Loucy (cell line): ENCODE results near the gene RALGPS2.
"Not testable (repeated sequence)": the region's sequence is repeated elsewhere in the genome, so short reads cannot be mapped to it uniquely, and the experiment has no call there.

Experiments used
- H2AFZ ChIP-seq: fragments of 200-600 bp; sonication (generic); 2 replicates; pipeline ENCODE4 v1.6.0; 2016; ENCODE audit warnings: antibody characterized with exemption, mild to moderate bottlenecking, low read length, moderate library complexity
- H3F3A ChIP-seq: fragments of 200-600 bp; 2 replicates; pipeline ENCODE4 v1.6.0; 2016; ENCODE audit warnings: antibody characterized with exemption, low read depth, mild to moderate bottlenecking
- H3K27me3 ChIP-seq: fragments of 200-600 bp; sonication (generic); 2 replicates; pipeline ENCODE4 v1.6.1; 2014; ENCODE audit warnings: low read length, mild to moderate bottlenecking; ENCODE audit not compliant: insufficient read depth, poor library complexity, severe bottlenecking
- H3K36me3 ChIP-seq: fragments of 200-600 bp; sonication (generic); 2 replicates; pipeline ENCODE4 v1.6.1; 2016; ENCODE audit warnings: low read length; ENCODE audit not compliant: insufficient read depth
- H3K4me1 ChIP-seq: fragments of 200-600 bp; sonication (generic); 2 replicates; pipeline ENCODE4 v1.5.1; 2014; ENCODE audit warnings: low read length, mild to moderate bottlenecking; ENCODE audit not compliant: insufficient read depth, poor library complexity, severe bottlenecking
- H3K4me2 ChIP-seq: fragments of 200-600 bp; sonication (generic); 2 replicates; pipeline ENCODE4 v1.6.0; 2014; ENCODE audit warnings: antibody characterized with exemption, low read length, low read depth, mild to moderate bottlenecking; ENCODE audit not compliant: poor library complexity, severe bottlenecking
- H3K4me3 ChIP-seq: fragments of 200-600 bp; sonication (generic); 2 replicates; pipeline ENCODE4 v1.5.1; 2014; ENCODE audit warnings: low read length, mild to moderate bottlenecking, mixed read lengths; ENCODE audit not compliant: poor library complexity, severe bottlenecking
- H3K79me2 ChIP-seq: fragments of 200-600 bp; sonication (generic); 2 replicates; pipeline ENCODE4 v1.6.1; 2014; ENCODE audit warnings: low read length; ENCODE audit not compliant: insufficient read depth
- H3K9ac ChIP-seq: fragments of 200-600 bp; sonication (generic); 2 replicates; pipeline ENCODE4 v1.6.0; 2014; ENCODE audit warnings: mild to moderate bottlenecking, low read depth, low read length, moderate library complexity; ENCODE audit not compliant: poor library complexity, severe bottlenecking
- H3K9me2 ChIP-seq: fragments of 200-600 bp; sonication (generic); replicated peaks from 2 replicates; pipeline ENCODE4 v1.6.1; 2016; ENCODE audit warnings: low read depth, low read length, mixed read lengths
- H3K9me3 ChIP-seq: fragments of 200-600 bp; sonication (generic); 2 replicates; pipeline ENCODE4 v1.6.1; 2014; ENCODE audit warnings: mild to moderate bottlenecking, antibody characterized with exemption, low read length, low read depth; ENCODE audit not compliant: insufficient read depth
- H4K20me1 ChIP-seq: fragments of 200-600 bp; sonication (generic); 2 replicates; pipeline ENCODE4 v1.6.0; 2014; ENCODE audit warnings: antibody characterized with exemption, low read length, mild to moderate bottlenecking; ENCODE audit not compliant: insufficient read depth, poor library complexity, severe bottlenecking
- EZH2phosphoT487 ChIP-seq: fragments of 200-600 bp; IDR thresholded peaks from 2 replicates; pipeline ENCODE4 v1.6.1; 2018; ENCODE audit warnings: antibody characterized with exemption, mild to moderate bottlenecking, moderate library complexity, borderline replicate concordance
- TF ChIP-seq, protein P1 (sequence below): fragments of 200-600 bp; sonication (generic); conservative IDR thresholded peaks from 2 replicates; pipeline ENCODE4 v1.5.1; 2014; ENCODE audit warnings: mild to moderate bottlenecking, antibody characterized with exemption, low read length

The RALGPS2 gene

GRCh38 chr1:178745260-178745659 lies 20.2 kb downstream of the RALGPS2 start:
- no peaks in the 10 kb centered on the region for H3K9me2 ChIP-seq
- H3K79me2 ChIP-seq = no peaks in the 10 kb centered on the region
- no peaks in the 10 kb centered on the region for H4K20me1 ChIP-seq
- H3K36me3 ChIP-seq = no peaks in the 10 kb centered on the region
- no peaks in the 10 kb centered on the region for H3F3A ChIP-seq
- no peak for TF ChIP-seq EZH2phosphoT487
- TF ChIP-seq, protein P1, sequence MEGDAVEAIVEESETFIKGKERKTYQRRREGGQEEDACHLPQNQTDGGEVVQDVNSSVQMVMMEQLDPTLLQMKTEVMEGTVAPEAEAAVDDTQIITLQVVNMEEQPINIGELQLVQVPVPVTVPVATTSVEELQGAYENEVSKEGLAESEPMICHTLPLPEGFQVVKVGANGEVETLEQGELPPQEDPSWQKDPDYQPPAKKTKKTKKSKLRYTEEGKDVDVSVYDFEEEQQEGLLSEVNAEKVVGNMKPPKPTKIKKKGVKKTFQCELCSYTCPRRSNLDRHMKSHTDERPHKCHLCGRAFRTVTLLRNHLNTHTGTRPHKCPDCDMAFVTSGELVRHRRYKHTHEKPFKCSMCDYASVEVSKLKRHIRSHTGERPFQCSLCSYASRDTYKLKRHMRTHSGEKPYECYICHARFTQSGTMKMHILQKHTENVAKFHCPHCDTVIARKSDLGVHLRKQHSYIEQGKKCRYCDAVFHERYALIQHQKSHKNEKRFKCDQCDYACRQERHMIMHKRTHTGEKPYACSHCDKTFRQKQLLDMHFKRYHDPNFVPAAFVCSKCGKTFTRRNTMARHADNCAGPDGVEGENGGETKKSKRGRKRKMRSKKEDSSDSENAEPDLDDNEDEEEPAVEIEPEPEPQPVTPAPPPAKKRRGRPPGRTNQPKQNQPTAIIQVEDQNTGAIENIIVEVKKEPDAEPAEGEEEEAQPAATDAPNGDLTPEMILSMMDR = no peak
- H3K9ac ChIP-seq = no peak overlapping the region
- no peak overlapping the region for H3K4me3 ChIP-seq
- no peaks in the 10 kb centered on the region for H3K4me1 ChIP-seq
- no peaks in the 10 kb centered on the region for H3K27me3 ChIP-seq
- no peak overlapping the region for H3K4me2 ChIP-seq
- H2AFZ ChIP-seq = no peak overlapping the region
- no peaks in the 10 kb centered on the region for H3K9me3 ChIP-seq

- no peaks in the 10 kb centered on the region for H3K9me2 ChIP-seq
- no peaks in the 10 kb centered on the region for H3F3A ChIP-seq
- no peak overlapping the region for H3K4me3 ChIP-seq
- no peaks in the 10 kb centered on the region for H3K4me1 ChIP-seq
- H3K27me3 ChIP-seq = no peaks in the 10 kb centered on the region
- no peaks in the 10 kb centered on the region for H3K36me3 ChIP-seq
- H3K79me2 ChIP-seq = no peaks in the 10 kb centered on the region
- no peak overlapping the region for H2AFZ ChIP-seq
- H3K9ac ChIP-seq = no peak overlapping the region
- TF ChIP-seq, protein P1 = no peak
- no peak for TF ChIP-seq EZH2phosphoT487
- no peaks in the 10 kb centered on the region for H4K20me1 ChIP-seq
- no peak overlapping the region for H3K4me2 ChIP-seq
- no peaks in the 10 kb centered on the region for H3K9me3 ChIP-seq
Observed at GRCh38 chr1:178746345-178746744, 21.3 kb downstream of the RALGPS2 start.

- H2AFZ ChIP-seq, H3K4me3 ChIP-seq, H3K4me1 ChIP-seq, H3F3A ChIP-seq, H3K4me2 ChIP-seq, H3K9me2 ChIP-seq, H3K79me2 ChIP-seq, H3K9me3 ChIP-seq, H3K36me3 ChIP-seq, H4K20me1 ChIP-seq, H3K9ac ChIP-seq, H3K27me3 ChIP-seq: not testable (repeated sequence)
Observed at GRCh38 chr1:178747361-178747760, 22.3 kb downstream of the RALGPS2 start.

DNA sequence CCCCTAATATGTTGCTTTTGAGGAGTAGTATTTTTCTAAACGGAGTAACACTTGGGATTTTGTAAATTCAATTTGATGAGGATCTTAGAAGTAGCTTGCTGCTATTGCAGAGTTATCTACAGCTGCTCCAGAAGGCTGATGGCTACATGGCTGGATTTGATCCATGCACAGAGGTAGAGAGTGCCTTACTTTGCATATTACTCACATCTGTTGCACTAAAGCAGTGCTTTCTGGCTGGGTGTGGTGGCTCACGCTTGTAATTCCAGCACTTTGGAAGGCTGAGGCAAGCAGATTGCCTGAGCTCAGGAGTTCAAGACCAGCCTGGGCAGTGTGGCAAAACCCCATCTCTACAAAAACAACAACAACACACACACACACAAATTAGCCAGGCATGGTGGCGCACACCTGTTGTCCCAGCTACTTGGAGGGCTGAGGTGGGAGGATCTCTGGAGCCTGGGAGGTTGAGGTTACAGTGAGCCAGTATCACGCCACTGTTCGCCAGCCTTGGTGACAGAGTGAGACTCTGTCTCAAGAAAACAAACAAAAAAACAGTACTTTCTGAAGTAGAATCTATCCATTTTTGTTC lies 24.6 kb downstream of the RALGPS2 start:
- no peaks in the 10 kb centered on the region for H3F3A ChIP-seq
- no peak overlapping the region for H3K9ac ChIP-seq
- no peak overlapping the region for H3K4me3 ChIP-seq
- no peaks in the 10 kb centered on the region for H3K9me2 ChIP-seq
- H3K79me2 ChIP-seq = no peaks in the 10 kb centered on the region
- no peaks in the 10 kb centered on the region for H4K20me1 ChIP-seq
- no peaks in the 10 kb centered on the region for H3K27me3 ChIP-seq
- no peak for TF ChIP-seq EZH2phosphoT487
- TF ChIP-seq, protein P1 = no peak
- H3K4me2 ChIP-seq = no peak overlapping the region
- H3K4me1 ChIP-seq = no peaks in the 10 kb centered on the region
- no peaks in the 10 kb centered on the region for H3K36me3 ChIP-seq
- H2AFZ ChIP-seq = no peak overlapping the region
- no peaks in the 10 kb centered on the region for H3K9me3 ChIP-seq
